HPDE6-E6E7 (cell line): Measurements from ENCODE around the gene DEGS1.

Source experiments
- DNase-seq: peaks from one replicate; pipeline ENCODE4 v3.0.0; 2011; ENCODE audit warnings: missing footprints; ENCODE audit errors: extremely low spot score

The DEGS1 gene

GRCh38 chr1:224213438-224214119 lies 30.5 kb downstream of the DEGS1 start:
- DNase-seq, result no peak

DNA sequence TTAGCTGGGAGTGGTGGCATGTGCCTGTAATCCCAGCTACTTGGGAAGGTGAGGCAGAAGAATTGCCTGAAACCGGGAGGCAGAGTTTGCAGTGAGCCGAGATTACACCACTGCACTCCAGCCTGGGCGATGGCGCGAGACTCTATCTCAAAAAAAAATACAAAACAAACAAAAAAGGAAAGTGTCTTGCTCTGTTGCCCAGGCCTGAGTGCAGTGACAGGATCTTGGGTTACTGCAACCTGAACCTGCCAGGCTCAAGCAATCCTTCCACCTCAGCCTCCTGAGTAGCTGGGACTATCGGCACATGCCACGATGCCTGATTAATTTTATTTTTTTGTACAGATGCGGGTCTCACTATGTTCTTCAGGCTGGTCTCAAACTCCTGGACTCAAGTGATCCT lies 33.3 kb downstream of the DEGS1 start:
- DNase-seq, result no peak

- no peak for DNase-seq
These were observed 34.9 kb downstream of the DEGS1 start for GRCh38 chr1:224217655-224218623.

DNA sequence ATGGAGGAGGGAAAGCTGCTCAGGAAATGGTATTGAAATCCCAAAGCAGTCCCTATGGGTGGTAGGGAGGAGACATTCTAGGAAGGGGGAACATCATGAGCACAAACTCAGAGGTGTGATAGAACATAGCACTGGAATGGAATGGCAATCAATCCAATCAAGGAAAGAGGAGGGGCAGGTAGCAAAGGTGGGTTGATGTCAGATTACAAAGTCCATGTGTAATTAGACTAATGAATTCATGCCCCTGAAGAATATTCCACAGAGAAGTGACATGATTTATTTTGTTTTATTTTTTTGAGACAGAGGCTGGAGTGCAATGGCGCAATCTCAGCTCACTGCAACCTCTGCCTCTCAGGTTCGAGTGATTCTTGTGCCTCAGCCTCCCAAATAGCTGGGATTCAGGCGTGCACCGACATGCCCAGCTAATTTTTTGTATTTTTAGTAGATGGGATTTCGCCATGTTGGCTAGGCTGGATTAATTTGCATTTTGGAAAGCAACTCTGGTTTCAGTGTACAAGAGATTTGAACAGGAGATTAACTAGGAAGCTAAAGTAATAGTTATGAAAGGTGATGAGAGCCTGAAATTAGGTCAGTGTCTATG lies 36.1 kb downstream of the DEGS1 start:
- no peak for DNase-seq

DNA sequence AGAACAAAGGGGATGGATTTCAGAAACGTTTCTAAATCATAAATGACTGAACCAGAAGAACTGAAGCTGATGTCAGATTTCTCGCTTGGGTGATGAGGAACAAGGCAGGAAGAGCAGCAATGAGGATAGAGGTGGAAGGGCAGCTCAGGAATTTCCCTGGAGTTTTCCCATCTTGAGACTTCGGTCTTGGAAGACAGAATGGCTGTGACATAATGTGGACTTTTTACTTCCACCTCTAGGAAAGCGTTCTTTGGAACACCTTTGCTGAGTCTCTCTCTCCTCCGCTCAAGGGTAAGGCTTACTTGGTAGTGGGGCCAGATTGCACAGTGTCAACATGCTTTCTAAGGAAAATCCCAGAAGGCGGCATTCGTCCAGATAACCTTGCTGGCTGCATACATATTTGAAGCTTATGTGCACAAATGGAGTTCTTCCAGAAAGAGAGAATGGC lies 36.6 kb downstream of the DEGS1 start:
- DNase-seq, result no peak

DNA sequence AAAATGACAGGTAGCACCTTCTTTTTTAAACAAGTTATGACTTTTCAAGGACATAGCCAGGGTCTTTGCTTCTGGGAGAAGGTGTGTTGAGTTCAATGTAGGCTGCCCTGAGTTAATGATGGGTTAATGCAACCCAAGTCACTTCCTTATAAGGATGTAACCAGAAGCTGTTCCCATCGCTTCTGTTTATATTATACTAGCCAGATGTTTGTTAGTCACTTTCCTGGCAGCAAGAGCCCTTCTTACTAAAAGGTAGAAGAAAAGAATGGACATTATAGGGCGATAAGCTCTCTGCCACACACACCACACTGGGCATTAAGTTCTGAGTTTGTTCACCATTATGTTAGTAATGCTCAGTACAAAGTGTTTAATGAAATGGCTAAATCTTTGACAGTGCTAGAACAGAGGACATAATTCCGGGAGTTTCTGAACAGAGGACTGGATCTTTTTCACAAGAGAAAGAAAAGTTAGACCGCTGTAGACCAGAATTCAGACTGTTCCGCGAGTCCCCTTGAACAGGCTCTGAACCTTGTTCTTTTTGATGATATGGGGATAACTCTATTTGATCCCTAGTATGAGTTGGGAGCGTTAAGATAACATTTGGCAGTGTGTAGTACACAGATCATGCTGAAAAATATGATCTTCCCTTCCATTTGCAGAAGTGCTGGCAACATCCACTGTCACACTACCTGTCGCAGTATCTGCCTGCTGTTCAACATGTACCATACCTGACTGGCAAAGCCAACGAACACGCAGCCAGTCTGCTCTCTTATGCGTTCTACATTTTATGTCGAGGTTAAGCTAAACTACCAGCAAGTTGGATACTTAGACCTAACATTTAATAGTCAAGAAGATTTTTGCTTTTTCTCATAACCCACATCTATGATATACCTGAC lies 41.0 kb downstream of the DEGS1 start:
- DNase-seq, result no peak

- no peak for DNase-seq
These were observed 43.9 kb downstream of the DEGS1 start for GRCh38 chr1:224226849-224227502.

GRCh38 chr1:224234017-224234416 lies 51.0 kb downstream of the DEGS1 start:
- DNase-seq, result no peak

GRCh38 chr1:224235813-224236493 lies 52.9 kb downstream of the DEGS1 start:
- DNase-seq, result no peak

DNA sequence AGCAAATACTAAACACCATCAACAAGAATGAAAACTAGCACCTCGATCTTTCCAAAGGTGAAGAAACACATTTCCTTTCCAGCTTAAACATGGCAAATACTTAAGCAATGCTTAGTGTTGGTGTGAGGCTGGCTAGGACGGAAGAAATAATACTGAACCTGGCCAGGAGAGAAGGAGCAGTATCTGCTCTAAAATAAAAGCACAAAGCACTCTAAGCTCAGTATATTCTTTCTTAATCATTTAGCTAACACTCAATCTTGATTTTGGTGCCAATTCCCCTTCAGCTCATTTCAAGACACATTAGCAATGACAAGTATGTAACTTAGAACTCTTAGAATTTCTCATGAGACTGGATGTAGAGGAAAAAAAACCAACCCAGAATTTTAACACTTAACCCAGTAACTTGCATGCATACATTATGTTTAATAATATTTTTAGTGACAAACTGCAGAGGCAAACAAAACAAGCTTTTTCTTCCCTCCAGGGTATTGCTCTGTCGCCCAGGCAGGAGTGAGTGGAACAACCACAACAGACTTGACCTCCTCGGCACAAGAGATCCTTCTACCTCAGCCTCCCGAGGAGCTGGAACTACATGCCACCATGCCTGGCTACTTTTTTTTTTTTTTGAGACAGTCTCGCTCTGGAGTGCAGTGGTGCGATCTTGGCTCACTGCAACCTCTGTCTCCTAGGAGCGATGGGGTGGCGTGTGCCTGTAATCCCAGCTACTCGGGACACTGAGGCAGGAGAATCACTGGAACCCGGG lies 54.3 kb downstream of the DEGS1 start:
- DNase-seq, result no peak

GRCh38 chr1:224238212-224238611 lies 55.2 kb downstream of the DEGS1 start:
- DNase-seq, result no peak

GRCh38 chr1:224238756-224239155 lies 55.7 kb downstream of the DEGS1 start:
- no peak for DNase-seq
